HEK293T (cell line): ENCODE data around the gene UGGT1.

Source experiments
- BHLHE40 ChIP-seq: fragments of 450-650 bp; IDR thresholded peaks from 2 replicates; pipeline ENCODE4 v1.6.1; 2016; ENCODE audit warnings: mild to moderate bottlenecking, moderate library complexity, borderline replicate concordance
- FOXA1 ChIP-seq: fragments of 450-650 bp; IDR thresholded peaks from 2 replicates; pipeline ENCODE4 v1.6.1; 2016; ENCODE audit warnings: mild to moderate bottlenecking
- FOXM1 ChIP-seq: fragments of 450-650 bp; IDR thresholded peaks from 2 replicates; pipeline ENCODE4 v1.6.1; 2017; ENCODE audit warnings: mild to moderate bottlenecking, borderline replicate concordance

GRCh38 chr2:128241896-128242295 is 150.9 kb downstream of the UGGT1 start:
- TF ChIP-seq FOXM1: no peak
- TF ChIP-seq BHLHE40: no peak
- no peak for TF ChIP-seq FOXA1
